NCI-H2227 (cell line): ENCODE data around the gene CITED4.
"Not testable (repeated sequence)": the region's sequence is repeated elsewhere in the genome, so short reads cannot be mapped to it uniquely, and the experiment has no call there.

ENCODE experiments used
- DNase-seq: peaks from one replicate; lab custom pipeline; 2025; ENCODE audit not compliant: unreplicated experiment; lab: John Stamatoyannopoulos, UW

The CITED4 gene, protein sequence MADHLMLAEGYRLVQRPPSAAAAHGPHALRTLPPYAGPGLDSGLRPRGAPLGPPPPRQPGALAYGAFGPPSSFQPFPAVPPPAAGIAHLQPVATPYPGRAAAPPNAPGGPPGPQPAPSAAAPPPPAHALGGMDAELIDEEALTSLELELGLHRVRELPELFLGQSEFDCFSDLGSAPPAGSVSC

DNA sequence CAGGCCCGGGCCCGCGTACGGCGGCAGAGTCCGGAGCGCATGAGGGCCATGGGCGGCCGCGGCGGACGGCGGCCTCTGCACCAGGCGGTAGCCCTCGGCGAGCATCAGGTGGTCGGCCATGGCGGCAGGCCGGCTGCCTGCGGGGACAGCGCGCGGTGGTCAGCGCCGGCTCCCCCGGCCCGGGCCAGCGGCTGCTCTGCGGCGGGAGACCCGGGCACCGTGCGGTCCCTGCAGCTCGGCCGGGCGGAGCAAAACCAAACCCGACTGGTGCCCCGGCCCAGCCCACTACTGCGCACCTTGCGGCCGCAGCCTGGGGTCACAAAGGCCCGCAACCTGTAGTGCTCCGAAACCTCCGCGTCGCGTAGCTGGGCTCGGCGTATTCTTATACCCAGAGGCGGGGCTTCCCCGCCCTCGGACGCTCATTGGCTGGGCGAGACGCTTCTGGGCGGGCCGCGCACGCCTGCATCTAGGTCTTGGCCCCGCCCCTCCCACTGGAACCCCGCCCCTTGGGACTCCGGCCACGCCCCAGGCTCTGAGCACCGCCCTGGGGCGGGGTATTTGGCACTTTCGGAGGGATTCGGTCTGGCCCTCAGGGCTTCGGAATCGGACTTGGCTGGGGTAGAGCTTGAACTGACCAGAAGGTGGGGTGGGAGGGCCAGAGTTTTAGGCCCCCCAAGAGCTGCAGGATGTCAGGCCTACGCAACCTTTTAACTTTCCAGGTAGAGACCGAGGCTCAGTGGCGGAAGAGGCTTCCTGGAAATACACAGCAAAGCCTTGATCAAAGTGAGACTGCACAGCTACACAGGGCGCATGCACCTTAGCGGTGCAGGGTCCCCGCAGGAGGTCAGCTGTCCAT, at the start of gene CITED4:
Gene CITED4, minus strand, starts transcription at position 356 of the 856 bp plus-strand sequence. Its CDS starts 236 bp downstream, at position 120.
- peak; percentile 96 for DNase-seq

DNA sequence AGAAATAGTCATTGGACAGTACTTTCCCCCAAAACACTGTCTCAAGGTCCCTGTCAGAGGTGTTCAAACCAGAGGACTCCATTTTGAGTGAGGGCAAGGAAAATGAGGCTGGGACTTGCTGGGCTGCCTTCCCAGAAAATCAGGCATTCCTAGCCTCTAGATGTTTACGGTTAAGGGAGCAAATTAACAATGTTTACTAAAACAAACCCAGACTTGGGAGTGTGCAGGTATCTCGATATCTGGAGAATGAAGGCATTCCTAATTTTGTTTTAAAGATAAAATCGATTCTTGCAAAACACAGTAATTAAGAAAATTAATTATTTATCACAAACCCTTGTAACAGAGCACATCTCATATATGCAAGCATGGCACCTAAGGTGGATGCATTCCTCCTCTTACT, 48.9 kb upstream of the CITED4 start:
- DNase-seq: no peak

DNA sequence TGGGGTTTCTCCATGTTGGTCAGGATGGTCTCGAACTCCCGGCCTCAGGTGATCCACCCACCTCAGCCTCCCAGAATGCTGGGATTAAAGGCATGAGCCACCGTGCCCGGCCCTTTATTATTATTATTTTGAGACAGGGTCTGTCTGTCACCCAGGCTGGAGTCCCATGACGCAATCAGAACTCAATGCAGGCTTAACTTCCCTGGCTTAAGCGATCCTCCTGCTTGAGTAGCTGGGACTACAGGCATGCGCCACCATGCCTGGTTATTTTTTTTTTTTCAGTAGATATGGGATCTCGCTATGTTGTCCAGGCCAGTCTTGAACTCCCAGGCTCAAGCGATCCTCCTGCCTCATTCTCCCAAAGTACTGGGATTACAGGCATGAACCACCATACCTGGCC, 47.1 kb upstream of the CITED4 start:
- DNase-seq: no peak

DNA sequence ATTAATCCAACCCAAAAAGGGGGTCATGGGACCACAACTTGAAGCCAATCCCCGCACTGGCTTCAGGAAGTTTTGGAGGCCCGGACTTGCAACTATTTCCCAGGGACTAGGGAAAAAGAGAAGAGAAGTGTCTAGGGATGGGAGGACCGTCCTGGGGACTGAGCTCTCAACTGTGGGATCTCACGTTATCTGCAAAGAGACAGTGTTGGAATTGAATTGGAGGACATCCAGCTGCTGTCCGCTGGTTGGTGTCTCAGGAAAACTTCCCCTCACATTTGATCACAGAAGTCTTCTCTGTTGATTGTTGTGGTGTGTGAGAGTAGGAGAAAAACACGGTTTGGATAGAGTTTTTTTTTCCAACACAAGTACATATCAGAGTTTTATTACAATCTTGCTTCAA, 46.2 kb upstream of the CITED4 start:
- no peak for DNase-seq

DNA sequence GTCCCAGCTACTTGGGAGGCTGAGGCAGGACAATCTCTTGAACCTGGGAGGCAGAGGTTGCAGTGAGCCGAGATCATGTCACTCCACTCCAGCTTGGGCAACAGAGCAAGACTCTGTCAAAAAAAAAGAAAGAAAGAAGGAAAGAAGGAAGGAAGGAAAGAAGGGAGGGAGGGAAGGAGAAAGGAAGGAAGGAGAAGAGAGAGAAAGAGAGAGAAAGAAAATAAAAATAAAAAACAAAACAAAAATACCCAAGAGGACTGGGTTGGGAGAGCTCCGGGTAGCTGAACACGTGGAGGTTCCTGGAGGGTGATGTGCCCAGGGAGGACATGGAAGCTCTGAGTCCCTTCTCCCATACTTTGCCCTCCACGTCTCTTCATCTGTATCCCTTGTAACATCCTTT, 45.7 kb upstream of the CITED4 start:
- no peak for DNase-seq

DNA sequence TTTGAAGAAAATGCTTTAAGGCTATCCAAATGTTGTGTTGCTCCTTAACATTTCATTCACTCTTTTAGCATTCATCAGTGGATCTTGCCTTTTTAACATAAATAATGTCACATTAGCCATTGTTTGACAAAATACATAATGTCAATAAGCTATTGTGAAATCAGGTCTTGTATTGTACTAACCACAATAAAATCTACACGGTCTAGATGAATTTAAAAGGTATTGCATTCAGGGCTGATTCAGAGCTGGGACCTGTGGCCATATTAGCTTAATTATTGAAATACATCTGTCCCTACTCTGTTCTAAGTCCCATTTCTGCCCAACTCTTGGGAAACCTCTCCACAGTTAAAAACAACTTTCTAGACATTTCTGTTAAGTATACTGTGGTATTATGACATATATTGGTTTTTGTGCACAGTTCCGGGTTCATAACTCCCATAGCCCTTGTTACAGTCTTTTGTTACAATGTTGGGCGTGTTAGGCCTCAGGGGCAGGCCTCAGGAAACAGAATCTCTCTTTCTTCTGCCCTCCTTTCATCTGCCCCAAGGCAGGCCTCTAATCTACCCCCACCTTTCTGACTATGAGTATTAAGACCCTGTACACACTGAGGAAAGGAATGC, 44.7 kb upstream of the CITED4 start:
- DNase-seq: no peak

DNA sequence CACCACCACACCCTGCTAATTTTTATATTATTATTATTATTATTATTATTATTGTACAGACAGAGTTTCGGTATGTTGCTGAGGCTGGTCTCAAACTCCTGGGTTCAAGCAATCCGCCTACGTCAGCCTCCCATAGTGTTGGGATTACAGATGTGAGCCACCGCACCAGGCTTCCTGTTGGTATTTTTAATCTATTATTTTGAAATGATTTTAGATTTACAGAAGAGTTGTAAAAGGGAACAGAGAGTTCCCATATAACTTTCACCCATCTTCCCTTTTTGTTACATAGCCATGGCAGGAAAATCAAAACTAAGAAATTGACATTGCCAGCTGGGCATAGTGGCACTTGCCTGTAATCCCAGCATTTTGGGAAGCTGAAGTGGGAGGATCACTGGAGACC, 42.9 kb upstream of the CITED4 start:
- DNase-seq: no peak

DNA sequence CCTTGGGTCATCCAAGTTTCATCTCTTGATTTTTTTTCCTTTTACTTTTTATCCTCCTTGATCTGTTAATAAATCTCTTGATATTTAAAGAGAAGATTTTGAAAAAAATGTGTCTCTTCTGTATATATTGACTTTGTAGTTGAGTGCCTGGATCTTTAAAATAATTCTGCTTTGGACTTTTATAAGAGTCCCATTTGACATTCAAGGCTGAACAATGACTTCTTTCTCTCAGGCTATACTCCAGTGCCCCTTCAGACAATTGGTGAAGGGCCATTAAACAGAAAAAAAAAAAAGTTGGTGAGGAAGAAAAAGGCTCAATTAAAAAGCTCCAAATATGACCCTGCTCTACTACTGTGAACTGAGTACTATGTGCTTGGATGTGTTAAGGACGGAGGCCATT, 40.9 kb upstream of the CITED4 start:
- no peak for DNase-seq

DNA sequence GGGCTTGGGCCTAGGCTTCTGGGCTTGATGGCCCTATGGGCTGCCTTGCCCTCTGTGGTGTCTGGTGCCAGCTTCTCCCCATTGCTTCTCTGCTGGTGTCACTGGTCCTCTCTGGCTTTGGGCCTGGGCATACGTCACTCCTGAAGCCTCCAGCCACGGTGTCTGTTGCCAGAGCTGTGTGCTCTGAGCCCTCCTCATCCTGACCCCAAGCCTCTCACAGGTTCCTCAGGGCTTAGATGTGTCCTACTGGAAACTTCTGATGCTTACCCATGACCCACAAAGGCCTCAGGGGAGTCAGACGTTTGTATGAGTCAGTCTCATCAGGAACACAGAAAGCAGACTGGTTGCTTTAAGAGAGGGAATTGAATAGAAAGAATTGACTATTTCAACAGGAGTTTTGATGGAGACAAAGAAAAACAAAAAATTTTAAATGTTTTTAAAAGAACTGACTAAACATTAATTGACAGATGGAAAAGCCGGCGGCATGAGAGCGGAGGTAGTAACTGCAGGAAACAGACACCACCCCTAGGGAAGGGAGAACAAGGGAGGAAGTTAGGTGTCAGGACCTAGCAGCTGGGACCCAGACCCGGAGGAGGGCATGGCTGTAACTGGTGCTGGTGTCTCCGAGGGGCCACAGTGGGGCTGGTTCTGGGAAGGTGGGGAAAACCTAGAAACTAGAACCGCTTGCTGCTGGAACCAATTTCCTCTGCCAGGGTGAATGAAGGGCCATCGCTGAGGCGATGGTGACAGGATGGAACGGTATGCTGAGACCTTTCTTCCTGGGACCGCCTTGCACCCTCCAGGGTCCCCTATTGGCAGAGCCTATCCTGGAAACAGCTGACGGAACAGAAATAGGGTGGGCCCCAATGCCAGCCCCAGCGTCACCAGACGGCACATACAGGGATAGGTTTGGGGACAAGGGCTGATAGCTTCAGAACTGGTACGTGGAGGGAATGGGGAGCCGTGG, 40.0 kb upstream of the CITED4 start:
- no peak for DNase-seq

DNA sequence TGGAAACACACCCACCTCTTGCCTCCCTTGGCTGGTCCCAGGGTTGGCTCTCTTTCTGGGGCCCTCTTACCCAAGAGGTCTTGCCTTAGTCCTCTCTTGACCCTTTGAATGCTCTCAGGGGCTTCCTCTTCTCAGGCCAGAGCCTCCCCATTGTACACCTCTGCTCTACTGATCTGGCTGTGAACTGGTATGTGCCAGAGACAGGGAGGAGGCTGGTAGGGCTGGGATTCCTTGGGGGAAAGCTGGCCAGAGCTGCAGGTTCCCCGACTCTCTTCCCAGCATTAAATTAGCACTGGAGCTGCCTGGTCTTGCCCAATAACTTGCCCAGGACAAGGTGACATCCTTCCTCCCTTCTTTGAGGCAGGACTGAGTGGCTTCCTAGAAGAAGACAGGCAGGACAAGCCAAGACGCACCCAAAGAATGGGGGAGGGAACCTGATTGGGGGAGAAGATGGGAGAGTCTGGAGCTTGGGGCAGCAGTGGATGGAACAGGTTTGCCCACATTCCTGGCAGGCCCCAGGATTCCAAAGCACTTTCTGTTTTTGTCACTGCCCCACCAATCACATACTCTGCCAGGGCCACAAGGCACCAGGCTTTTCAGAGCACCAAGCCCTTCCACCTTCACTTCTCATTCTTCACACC, 37.2 kb upstream of the CITED4 start:
- no peak for DNase-seq

DNA sequence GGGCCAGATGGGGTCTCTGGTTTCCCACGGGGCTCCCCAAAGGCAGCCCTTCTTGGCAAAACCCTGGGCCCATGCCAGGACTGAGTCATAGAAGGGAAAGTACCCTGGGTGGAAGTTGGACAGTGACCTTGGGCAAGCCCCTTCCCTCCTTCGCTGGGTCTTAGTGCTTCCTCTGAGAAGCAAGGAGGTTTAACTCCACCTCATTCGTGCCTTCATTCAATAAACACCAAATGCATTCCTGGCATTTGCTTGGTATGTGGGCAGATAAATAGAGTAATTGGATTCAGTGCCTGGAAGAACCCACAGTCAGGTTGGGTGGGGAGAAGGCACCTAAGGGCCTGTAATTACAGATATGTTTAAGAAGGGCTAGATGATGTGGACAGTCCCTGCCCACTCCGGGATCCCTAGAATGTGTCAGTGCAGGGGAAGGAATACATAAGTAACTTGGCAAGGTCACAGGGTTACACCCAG, 36.3 kb upstream of the CITED4 start:
- DNase-seq: no peak

DNA sequence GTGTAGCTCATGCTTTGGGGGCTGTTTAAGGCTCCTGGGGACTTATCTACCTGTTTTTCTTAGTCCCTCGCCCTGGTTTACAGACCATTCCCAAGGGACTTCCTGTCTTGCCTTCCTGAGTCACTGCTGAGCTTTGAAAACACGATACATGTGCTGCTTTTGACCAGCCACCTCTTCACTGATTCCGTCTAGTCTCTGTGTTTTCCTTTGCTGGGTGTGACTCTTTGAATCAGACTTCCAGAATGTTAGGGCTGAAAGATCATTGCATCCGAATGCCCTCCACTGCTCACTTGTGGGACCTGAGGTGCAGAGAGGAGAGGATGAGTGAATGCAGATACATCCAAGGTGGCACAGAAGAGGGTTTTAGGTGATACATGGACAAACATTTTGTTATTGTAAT, 35.4 kb upstream of the CITED4 start:
- DNase-seq: no peak

DNA sequence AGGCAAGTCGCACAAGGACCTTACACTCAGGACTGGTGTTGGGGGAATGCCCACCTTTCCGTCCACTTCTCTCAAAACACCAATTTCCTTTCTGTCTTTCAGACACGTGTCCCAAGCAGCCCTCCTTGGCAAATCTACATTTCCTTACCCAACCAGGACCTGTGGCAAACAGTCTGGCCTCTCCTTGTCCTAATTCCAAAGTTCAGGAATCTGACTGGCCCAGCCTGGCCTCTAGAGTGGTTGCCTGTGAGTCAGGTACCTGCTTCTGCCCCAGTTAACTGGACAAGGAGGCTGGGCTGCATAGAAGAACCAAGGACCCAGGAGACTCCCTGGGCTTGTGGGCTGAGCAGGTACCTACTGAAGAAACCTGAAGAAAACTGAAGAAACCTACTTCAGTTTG, 34.3 kb upstream of the CITED4 start:
- DNase-seq: no peak

DNA sequence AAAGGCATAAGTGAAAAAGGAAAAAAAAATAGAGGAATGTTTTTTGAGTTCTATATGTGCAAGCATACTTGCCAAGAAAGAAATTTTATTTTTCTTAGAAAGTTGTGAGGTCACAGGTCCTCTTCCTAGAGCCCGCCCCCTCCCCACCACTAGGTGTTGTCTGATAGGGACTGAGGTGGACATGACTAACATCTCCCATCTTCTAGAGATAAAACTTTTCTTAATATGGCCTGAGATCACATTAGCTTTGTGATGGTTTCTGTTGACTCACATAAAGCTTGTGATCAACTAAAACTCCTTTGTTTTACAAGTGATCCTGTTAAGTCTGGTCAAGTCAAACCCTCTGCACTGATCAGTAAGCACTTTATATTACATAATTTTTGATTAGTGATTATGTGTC, 33.4 kb upstream of the CITED4 start:
- DNase-seq: no peak

DNA sequence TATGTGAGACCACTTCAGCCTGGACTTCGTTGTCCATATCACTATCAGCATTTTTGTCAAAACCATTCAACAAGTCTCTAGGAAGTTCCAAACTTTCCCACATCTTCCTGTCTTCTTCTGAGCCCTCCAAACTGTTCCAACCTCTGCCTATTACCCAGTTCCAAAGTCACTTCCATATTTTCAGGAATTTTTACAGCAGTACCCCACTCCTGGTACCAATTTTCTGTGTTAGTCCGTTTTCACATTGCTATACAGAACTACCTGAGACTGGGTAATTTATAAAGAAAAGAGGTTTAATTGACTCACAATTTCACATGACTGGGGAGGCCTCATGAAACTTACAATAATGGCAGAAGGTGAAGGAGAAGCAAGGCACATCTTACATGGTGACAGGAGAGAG, 32.7 kb upstream of the CITED4 start:
- not testable (repeated sequence) for DNase-seq

DNA sequence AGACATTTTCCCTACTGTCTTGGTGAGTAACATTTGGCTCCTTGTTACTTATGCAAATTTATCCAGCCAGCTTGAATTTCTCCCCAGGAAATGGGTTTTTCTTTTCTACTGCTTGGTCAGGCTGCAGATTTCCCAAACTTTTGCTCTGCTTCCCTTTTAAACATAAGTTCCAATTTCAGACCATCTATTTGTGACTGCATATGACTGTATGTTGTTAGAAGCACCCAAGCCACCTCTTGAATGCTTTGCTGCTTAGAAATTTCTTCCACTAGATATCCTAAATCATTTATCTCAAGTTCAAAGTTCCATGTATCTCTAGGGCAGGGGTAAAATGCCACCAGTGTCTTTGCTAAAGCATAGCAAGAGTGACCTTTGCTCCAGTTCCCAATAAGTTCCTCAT, 32.3 kb upstream of the CITED4 start:
- no peak for DNase-seq

DNA sequence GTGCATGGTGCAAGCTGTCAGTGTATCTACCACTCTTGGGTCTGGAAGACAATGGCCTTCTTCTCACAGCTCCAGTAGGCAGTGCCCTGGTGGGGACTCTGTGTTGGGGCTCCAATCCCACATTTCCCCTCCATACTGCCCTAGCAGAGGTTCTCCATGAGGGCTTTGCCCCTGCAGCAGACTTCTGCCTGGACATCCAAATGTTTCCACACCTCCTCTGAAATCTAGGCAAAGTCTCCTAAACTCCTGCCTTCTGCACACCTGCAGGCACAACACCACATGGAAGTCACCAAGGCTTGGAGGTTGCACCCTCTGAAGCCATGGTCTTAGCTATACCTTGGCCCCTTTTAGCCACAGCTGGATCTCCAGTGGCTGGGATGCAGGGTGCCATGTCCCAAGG, 31.8 kb upstream of the CITED4 start:
- DNase-seq: no peak

DNA sequence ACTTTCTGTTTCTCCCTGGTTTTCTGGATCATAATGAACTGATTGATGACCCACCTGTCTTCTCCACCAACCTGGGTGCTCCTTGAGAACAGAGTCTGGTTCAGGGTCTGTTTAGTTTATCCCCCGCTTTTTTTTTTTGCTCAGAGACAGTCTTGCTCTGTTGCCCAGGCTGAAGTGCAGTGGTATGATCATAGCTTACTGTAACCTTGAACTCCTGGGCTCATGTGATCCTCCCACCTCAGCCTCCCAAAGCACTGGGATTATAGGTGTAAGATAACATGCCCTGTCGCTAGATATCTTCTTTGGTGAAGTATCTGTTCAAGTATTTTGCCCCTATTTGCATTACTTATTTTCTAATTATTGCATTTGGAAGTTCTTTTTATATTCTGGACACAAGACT, 30.2 kb upstream of the CITED4 start:
- DNase-seq: no peak

DNA sequence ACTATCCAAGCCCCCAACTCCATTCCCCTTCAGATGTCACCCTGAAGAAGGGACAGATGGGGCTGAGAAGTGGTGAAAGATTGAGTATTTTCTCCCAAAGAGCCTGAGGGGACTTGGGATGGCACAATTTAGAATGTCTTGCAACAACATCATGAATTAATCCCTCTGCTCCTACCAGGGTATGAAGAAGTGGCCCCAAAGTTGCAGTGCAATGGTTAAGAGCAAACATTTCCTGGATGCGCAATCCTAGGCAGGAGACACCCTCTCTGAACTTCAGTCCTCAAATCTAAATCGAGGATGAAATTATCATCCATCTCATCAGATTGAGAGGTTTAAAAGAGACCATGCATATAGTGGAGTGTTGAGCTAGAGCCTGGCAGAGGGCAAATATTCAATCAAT, 28.6 kb upstream of the CITED4 start:
- no peak for DNase-seq

DNA sequence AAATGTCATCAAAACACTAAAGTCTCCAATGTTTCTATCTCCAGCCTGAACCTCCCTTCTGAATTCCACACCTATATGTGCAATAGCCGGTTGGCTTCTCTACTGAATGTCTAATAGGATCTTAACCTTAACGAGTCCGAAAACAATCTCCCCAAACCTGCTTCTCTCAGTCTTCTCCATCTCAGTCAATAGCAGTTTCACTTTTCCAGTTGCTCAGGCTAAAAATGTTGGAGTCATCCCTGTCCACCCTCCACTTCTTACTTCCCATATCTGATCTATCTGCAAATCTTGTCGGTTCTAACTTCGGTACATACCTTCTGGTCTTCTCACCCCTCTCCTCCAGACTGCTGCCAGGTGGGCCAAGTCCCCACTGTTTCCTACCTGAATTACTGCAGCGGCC, 25.5 kb upstream of the CITED4 start:
- DNase-seq: no peak

DNA sequence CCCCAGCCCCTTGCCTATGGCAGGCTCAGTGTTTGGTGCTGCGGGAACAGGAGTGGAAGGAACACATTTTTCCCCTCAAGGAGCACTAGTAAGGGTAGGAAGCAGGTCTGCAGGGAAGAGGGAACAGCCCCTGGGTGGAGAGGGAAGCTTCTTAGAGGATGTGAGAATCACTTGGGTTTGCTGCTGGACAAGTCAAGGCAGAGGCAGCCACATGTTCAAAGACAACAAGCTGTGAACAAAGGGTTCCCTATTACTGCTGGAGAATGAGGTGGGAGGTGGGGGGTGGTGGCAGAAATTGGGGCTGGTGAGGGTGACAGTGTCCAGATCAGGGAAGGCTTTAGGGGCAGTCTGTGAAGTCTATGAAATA, 24.8 kb upstream of the CITED4 start:
- DNase-seq: no peak
